RWPE1 (cell line): ENCODE data around the gene TEX19.

Source experiments
- CTCF ChIA-PET: fragments of 350-600 bp; sonication (Branson Sonifier 250); formaldehyde crosslinking; extraction: SDS; loops from one replicate; lab custom pipeline; 2021; lab: Yijun Ruan, JAX
- POLR2A ChIA-PET: fragments of 400-600 bp; formaldehyde crosslinking; extraction: SDS; loops from one replicate; lab custom pipeline; 2020; ENCODE audit warnings: antibody characterized with exemption; ENCODE audit not compliant: low non-redundant PET; lab: Yijun Ruan, JAX
- DNase-seq: peaks from one replicate; pipeline ENCODE4 v3.0.0; 2012; ENCODE audit warnings: low spot score
- H3K27ac ChIP-seq: fragments of 450-650 bp; 2 replicates; pipeline ENCODE4 v1.5.1; 2017
- CTCF ChIP-seq: fragments of 450-650 bp; conservative IDR thresholded peaks from 2 replicates; pipeline ENCODE4 v1.5.1; 2017; ENCODE audit warnings: low read depth, mild to moderate bottlenecking

TEX19 gene

GRCh38 chr17:82358465-82359350 lies at the start of gene TEX19:
Gene TEX19 (plus strand): TSS chr17:82359247. CDS start chr17:82362151, 2,904 bp downstream.
- POLR2A ChIA-PET = no interaction called here
- H3K27ac ChIP-seq = no peak within 1 kb of the TSS
- DNase-seq = no peak
- CTCF ChIA-PET = interaction anchor here (0.7 to 0.9 kb wide), 2 partner anchors 178 to 455 kb away, joined by 3 read pairs; no protein-coding TSS in a partner anchor
- TF ChIP-seq CTCF = no peak

- ChIA-PET POLR2A (no interaction called here), CTCF (interaction anchor here (1.2 kb wide), 1 partner anchor 8 kb away, joined by 4 read pairs; no protein-coding TSS in a partner anchor)
- no peak overlapping the region for H3K27ac ChIP-seq
- TF ChIP-seq CTCF = no peak
- no peak for DNase-seq
Measured at GRCh38 chr17:82309656-82310570, 49.1 kb upstream of the TEX19 start.

- ChIA-PET POLR2A (no interaction called here), CTCF (interaction anchor here (1.2 kb wide), 1 partner anchor 9 kb away, joined by 4 read pairs; no protein-coding TSS in a partner anchor)
- TF ChIP-seq CTCF = no peak
- H3K27ac ChIP-seq = no peak overlapping the region
- DNase-seq = no peak
Measured at GRCh38 chr17:82310877-82311276, 48.2 kb upstream of the TEX19 start.

- TF ChIP-seq CTCF = no peak
- H3K27ac ChIP-seq = no peak overlapping the region
- ChIA-PET CTCF (interaction anchor here (0.6 kb wide), 1 partner anchor 356 kb away, joined by 3 read pairs; no protein-coding TSS in a partner anchor), POLR2A (no interaction called here)
- DNase-seq = no peak
Measured at GRCh38 chr17:82311971-82312370, 47.1 kb upstream of the TEX19 start.

- no peak for TF ChIP-seq CTCF
- no peak overlapping the region for H3K27ac ChIP-seq
- no peak for DNase-seq
- CTCF ChIA-PET = interaction anchor here (0.6 kb wide), 1 partner anchor 26 kb away, joined by 3 read pairs; no protein-coding TSS in a partner anchor
- POLR2A ChIA-PET = no interaction called here
Measured at GRCh38 chr17:82313195-82314011, 45.6 kb upstream of the TEX19 start.
